Fibroblast of lung (primary cell): ENCODE data around the gene ATP8A2. TPM values are rescaled to one million over a fixed set of nuclear protein-coding genes. Genes with fewer than 3 reads are reported as not detected.
"Not testable (repeated sequence)": the region's sequence is repeated elsewhere in the genome, so short reads cannot be mapped to it uniquely, and the experiment has no call there.

ENCODE experiments used
- DNase-seq, 2 donors: peaks; one replicate each; pipeline versions ENCODE4 v3.0.0 to v3.0.0-alpha.2; 2010; ENCODE audit warnings: low read depth in 2 of 2
- H2AFZ ChIP-seq: 2 replicates; pipeline ENCODE4 v1.5.1; 2012; ENCODE audit warnings: low read length, control low read depth, inconsistent platforms
- H3K27ac ChIP-seq: 2 replicates; pipeline ENCODE4 v1.5.1; 2011; ENCODE audit warnings: low read length, control low read depth; ENCODE audit not compliant: insufficient read depth
- H3K27me3 ChIP-seq: 2 replicates; pipeline ENCODE4 v1.5.1; 2011; ENCODE audit warnings: mild to moderate bottlenecking, low read length; ENCODE audit not compliant: control insufficient read depth, insufficient read depth
- H3K36me3 ChIP-seq: 2 replicates; pipeline ENCODE4 v1.5.1; 2011; ENCODE audit warnings: low read length; ENCODE audit not compliant: control insufficient read depth, insufficient read depth
- H3K4me1 ChIP-seq: 2 replicates; pipeline ENCODE4 v1.5.1; 2011; ENCODE audit warnings: low read length; ENCODE audit not compliant: control insufficient read depth, insufficient read depth; ENCODE audit errors: extremely low read depth
- H3K4me2 ChIP-seq: 2 replicates; pipeline ENCODE4 v1.5.1; 2011; ENCODE audit warnings: low read length, control low read depth; ENCODE audit not compliant: insufficient read depth; ENCODE audit errors: extremely low read depth
- H3K4me3 ChIP-seq, 4 experiments: fragments of 200-600 bp in 1 of 4; sonication (generic) in 1 of 4; replicated peaks in 1 of 4; 2 replicates each; pipeline ENCODE4 v1.5.1; 2011 to 2016; ENCODE audit warnings: low read length in 4 of 4, low read depth in 3 of 4, mild to moderate bottlenecking in 3 of 4, control low read depth in 2 of 4, inconsistent platforms in 1 of 4, mixed read lengths in 1 of 4; ENCODE audit not compliant: insufficient read depth in 1 of 4; ENCODE audit errors: control extremely low read depth in 1 of 4
- H3K79me2 ChIP-seq: 2 replicates; pipeline ENCODE4 v1.5.1; 2012; ENCODE audit warnings: mild to moderate bottlenecking, low read length, inconsistent platforms; ENCODE audit not compliant: control insufficient read depth, insufficient read depth
- H3K9ac ChIP-seq: 2 replicates; pipeline ENCODE4 v1.5.1; 2011; ENCODE audit warnings: mild to moderate bottlenecking, low read length, control low read depth; ENCODE audit not compliant: insufficient read depth
- H3K9me3 ChIP-seq: 2 replicates; pipeline ENCODE4 v1.5.1; 2012; ENCODE audit warnings: low read depth, low read length; ENCODE audit not compliant: control insufficient read depth, insufficient read depth
- H4K20me1 ChIP-seq: 2 replicates; pipeline ENCODE4 v1.5.1; 2011; ENCODE audit warnings: low read length; ENCODE audit not compliant: control insufficient read depth, insufficient read depth; ENCODE audit errors: extremely low read depth
- CTCF ChIP-seq, 2 donors: IDR thresholded peaks in 1 of 2; conservative IDR thresholded peaks in 1 of 2; 1 replicate in 1 of 2; 2 replicates in 1 of 2; pipeline ENCODE4 v1.5.1; 2011 to 2012; ENCODE audit warnings: low read length in 2 of 2, control low read depth in 1 of 2, inconsistent platforms in 1 of 2, low read depth in 1 of 2, mild to moderate bottlenecking in 1 of 2
- EZH2 ChIP-seq: IDR thresholded peaks from 2 replicates; pipeline ENCODE4 v1.5.1; 2012; ENCODE audit warnings: low read length, control low read depth, mild to moderate bottlenecking; ENCODE audit errors: missing control alignments
- polyA plus RNA-seq, 2 donors: library from polyadenylated mRNA; depleted of rRNA in 1 of 2; stranded (reverse) in 1 of 2; unstranded in 1 of 2; fragments of >200 nt; gene quantifications; 2 replicates each; pipeline ENCODE4 v1.2.1, GENCODE V29; 2011 to 2012; ENCODE audit warnings: missing spikeins in 1 of 2
- total RNA-seq: library from RNA; depleted of rRNA; stranded (reverse); fragments of >200 nt; gene quantifications from 2 replicates; pipeline ENCODE4 v1.2.1, GENCODE V29; 2014

The ATP8A2 gene
- total and polyA plus RNA-seq, 2 donors (not counting 1 experiment from before 2014, with no cell fraction given), result under 0.01 to 0.01 TPM

GRCh38 chr13:26061256-26061655 is 689.5 kb downstream of the ATP8A2 start:
- H3K36me3 ChIP-seq, result no peaks in the 10 kb centered on the region
- no peaks in the 10 kb centered on the region for H4K20me1 ChIP-seq
- no peak overlapping the region for H3K4me2 ChIP-seq
- no peaks in the 10 kb centered on the region for H3K79me2 ChIP-seq
- H2AFZ ChIP-seq, result no peak overlapping the region
- no peak overlapping the region for H3K27ac ChIP-seq
- no peaks in the 10 kb centered on the region for H3K4me1 ChIP-seq
- H3K4me3 ChIP-seq, result no peak overlapping the region
- no peak for TF ChIP-seq EZH2
- TF ChIP-seq CTCF (conservative IDR thresholded peaks at IDR 0.05 in 1 of 2, IDR thresholded peaks at IDR 0.05 in 1 of 2; ENCODE audit: low read depth in 1 of 2, low read length in 2 of 2), result no peak
- DNase-seq, result no peak
- no peak overlapping the region for H3K9ac ChIP-seq
- H3K9me3 ChIP-seq, result no peaks in the 10 kb centered on the region
- H3K27me3 ChIP-seq, result no peaks in the 10 kb centered on the region

- Histone ChIP-seq H3K36me3 (no peaks in the 10 kb centered on the region), H3K27ac (no peak overlapping the region), H3K79me2 (no peaks in the 10 kb centered on the region), H3K9ac (no peak overlapping the region), H3K4me1 (no peaks in the 10 kb centered on the region), H3K9me3 (no peaks in the 10 kb centered on the region), H3K4me2 (no peak overlapping the region), H3K27me3 (no peaks in the 10 kb centered on the region), H3K4me3 (no peak overlapping the region), H4K20me1 (no peaks in the 10 kb centered on the region), H2AFZ (no peak overlapping the region)
- TF ChIP-seq EZH2 (no peak), CTCF (conservative IDR thresholded peaks at IDR 0.05 in 1 of 2, IDR thresholded peaks at IDR 0.05 in 1 of 2; ENCODE audit: low read depth in 1 of 2, low read length in 2 of 2) (no peak)
- DNase-seq, result peak; percentile 68 to 93
These were observed 690.2 kb downstream of the ATP8A2 start for GRCh38 chr13:26061947-26062346.

DNA sequence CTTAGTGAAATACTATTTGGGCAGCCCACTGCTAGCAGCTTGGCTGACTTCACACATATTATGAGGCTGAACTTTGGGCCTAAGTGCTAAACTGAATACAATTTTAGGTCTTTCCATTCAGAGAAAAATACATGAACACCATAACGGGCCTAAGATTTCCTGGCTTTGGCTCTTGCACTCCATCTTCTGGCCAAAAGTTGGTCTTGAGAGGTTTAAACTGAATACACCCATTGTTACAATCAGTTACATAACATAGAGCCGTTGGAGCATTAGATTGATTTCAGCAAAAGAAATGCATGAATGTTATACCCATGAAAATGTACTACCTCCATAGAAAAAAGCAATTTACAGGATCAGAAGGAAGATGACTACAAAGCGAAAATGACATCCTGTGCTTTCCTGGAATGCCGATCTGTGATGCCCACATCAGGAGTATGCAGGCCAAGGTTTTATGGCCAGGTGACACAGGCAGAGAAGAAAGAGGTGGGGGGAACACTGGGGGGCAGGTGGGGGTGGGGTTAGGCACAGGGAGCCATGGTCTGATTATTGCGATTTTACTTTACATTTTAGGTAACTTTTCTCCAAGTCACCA is 691.2 kb downstream of the ATP8A2 start:
- DNase-seq, result peak; percentile 58 to 78

DNA sequence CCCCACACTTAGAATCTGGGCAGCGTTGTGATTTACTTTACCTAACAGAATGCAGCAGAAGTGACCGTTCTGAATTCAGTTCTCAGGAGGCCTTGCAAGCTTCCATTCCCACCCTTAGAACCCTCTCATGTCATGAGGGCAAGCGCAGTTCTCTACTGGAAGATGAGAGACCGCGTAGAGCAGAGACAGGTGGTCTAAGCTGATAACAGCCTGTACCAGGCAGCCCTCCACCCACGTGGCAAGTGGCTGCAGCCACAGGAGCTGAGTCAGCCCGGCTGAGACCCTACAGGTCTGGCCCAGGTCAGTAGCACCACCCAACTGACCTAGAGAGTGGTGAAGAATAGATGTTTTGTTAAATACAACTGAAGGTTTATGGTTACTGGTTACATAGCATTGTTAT is 694.7 kb downstream of the ATP8A2 start:
- H3K36me3 ChIP-seq, H3K27ac ChIP-seq, DNase-seq, H3K4me3 ChIP-seq, H4K20me1 ChIP-seq, H3K9me3 ChIP-seq, H3K79me2 ChIP-seq, H3K4me2 ChIP-seq, H3K9ac ChIP-seq, H3K27me3 ChIP-seq, H2AFZ ChIP-seq, H3K4me1 ChIP-seq: not testable (repeated sequence)

More for the DNA sequence above, 691.2 kb downstream of the ATP8A2 start:
- Histone ChIP-seq H3K36me3 (no peaks in the 10 kb centered on the region), H4K20me1 (no peaks in the 10 kb centered on the region), H3K4me2 (no peak overlapping the region), H3K4me3 (no peak overlapping the region), H3K4me1 (no peaks in the 10 kb centered on the region), H3K9ac (no peak overlapping the region), H3K79me2 (no peaks in the 10 kb centered on the region), H2AFZ (no peak overlapping the region), H3K27me3 (no peaks in the 10 kb centered on the region), H3K9me3 (no peaks in the 10 kb centered on the region), H3K27ac (no peak overlapping the region)
- no peak for TF ChIP-seq EZH2
- TF ChIP-seq CTCF (conservative IDR thresholded peaks at IDR 0.05 in 1 of 2, IDR thresholded peaks at IDR 0.05 in 1 of 2; ENCODE audit: low read depth in 1 of 2, low read length in 2 of 2), result peak; percentile 68 to 87
